Forelimb muscle (tissue), 1 donor: ENCODE results near the gene GLT8D2. TPM values are rescaled to one million over a fixed set of nuclear protein-coding genes. Genes with fewer than 3 reads are reported as not detected.

Experiments
- DNase-seq: peaks from one replicate; pipeline ENCODE4 v3.0.0-alpha.2; 2013; ENCODE audit warnings: low read depth
- polyA plus RNA-seq: library from polyadenylated mRNA; unstranded; fragments of 120-200 nt; gene quantifications from one replicate; pipeline ENCODE4 v1.2.1, GENCODE V29; 2013; ENCODE audit not compliant: insufficient read length

Gene GLT8D2, protein sequence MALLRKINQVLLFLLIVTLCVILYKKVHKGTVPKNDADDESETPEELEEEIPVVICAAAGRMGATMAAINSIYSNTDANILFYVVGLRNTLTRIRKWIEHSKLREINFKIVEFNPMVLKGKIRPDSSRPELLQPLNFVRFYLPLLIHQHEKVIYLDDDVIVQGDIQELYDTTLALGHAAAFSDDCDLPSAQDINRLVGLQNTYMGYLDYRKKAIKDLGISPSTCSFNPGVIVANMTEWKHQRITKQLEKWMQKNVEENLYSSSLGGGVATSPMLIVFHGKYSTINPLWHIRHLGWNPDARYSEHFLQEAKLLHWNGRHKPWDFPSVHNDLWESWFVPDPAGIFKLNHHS
- polyA plus RNA-seq: 51.9 TPM

DNA sequence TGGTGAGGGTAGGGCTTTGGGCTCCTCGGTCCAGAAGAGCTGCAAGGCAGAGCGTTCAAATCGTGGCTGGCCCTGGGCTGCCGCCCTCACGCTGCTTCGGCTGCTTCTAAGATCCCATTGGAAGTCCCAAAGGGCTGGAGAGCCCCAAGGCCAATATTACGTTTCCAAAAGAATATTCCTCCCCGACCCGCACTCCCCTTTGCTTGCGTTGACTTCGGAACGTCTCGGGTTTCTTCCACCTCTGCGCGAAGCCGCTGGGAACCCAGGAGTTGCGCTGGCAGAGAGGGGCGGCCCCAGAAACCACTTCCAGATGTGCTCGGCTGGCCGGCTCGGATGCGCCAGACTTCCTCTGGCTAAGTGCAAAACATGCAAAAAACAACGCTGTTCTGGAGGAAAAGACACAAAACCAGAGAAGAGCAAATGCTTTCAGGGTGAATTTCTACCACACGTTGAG, at the start of gene GLT8D2:
Gene GLT8D2, minus strand, starts transcription at position 285 of the 454 bp plus-strand sequence. CDS start 30,539 bp downstream, outside the sequence.
- DNase-seq: no peak

DNA sequence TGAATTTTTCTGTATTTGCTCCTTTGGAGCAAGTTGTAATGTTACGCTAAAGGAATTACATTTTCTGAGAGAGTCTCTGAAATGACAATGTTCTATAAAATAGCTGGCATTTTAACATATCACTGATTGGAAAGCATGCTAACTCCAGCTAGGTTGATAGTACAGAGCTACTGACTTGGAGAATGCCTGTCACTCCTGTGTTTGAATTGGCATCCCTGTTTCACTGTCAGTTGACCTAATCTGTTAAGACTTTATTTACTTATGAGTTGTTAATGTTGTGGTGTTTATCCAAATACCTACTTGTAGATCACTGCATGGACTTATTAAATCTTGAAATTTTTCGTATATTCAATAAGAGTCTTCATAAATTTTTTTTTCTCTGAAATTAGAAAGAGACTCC, 48.0 kb upstream of the GLT8D2 start:
- no peak for DNase-seq

DNA sequence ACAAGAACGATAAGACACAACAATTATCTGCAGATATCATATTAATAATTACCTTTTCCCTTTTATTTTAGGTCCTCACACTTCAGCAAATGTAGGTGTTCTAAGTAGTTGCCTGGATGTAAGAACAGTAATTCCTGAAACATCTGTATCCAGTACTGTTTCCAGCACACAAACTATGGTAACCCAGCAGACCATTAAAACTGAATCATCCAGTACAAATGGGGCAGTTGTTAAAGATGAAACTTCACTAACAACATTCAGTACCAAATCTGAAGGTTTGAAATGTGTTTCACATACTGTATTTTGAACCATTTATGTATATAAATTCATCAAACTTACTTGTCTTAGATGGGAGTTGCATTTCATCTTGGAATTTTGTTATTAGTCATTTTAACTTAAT, 45.3 kb upstream of the GLT8D2 start:
- DNase-seq: no peak

DNA sequence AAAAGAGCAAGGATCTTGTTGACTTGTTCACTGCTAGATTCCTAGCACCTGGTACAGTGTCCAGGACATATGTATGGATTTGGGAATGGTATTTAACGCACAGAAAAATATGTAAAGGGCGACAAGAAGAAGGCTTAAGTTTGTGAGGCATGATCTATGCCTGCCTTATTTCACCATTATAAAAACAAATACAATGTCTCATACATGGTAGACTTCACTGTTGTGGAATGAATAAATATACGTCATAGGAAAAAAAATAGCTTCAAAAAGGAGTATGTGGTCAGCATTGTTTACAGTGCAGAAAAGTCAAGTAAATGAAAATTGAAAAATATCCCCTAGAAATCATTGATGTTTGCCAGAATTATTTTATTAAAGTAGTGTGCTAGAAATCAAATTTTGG, 44.3 kb upstream of the GLT8D2 start:
- no peak for DNase-seq

DNA sequence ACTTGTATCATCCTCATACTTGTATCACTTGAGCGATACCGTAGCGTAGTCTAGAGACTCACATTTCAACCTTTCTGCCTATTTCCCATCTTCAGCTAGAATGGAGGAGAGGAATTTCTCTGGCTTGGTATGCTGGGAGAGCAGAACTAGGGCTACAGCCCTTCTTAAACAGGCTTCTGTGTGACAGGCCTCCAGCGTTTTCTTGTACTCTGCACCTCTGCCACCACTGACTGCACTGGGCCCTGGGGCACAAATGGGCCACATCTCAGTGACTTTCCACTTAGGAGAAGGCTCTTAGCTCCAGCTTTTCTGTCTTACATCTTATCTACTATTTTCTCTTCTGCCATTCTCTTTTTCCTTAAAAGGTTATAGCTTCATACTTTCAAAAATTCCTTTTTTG, 41.1 kb upstream of the GLT8D2 start:
- no peak for DNase-seq

DNA sequence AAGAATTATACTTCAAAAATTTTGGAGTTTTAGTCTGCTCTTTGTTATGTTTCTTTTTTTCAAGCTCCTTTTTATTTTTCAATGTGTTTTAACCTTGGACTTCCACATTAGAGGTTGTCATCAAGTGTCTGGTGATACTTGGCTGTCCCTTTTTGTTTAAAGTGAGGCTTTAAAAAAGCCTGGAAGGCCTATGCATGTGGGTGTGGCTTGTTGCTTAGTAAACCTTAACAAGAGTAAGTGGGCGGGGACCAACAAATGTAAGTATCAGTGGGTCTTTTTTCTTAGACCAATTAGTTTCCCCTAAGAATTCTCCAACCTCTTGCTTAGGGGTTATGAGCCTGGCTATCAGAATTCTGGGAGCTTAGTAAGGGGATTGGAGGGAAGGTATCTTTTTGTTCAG, 40.7 kb upstream of the GLT8D2 start:
- no peak for DNase-seq

DNA sequence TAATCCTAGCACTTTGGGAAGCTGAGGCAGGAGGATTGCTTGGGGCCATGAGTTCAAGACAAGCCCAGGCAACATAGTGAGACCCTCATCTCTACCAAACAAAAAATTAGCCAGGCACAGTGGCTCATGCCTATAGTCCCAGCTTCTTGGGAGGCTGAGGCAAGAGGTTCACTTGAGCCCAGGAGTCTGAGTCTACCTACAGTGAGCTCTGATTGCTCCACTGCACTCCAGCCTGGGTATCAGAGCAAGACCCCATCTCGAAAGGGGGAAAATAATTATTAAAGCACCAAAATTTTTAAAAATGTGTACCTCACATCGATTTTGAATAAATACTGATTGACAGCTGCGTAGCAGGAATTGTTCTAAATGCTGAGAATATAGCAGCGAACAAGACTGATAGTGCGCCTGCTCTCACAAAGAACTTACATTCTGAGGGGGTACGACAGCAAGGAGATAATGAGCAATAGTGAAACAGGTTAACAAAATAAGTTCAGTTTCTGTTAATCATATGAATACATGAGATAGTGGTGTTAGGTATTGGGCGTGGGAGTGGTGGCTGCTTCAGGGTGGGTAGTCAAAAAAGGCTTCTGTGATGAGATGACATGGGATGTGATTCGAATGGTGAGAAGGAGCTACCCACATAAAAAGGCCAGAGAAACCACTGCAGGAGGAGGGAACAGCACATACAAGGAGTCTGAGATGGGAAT, 33.9 kb upstream of the GLT8D2 start:
- no peak for DNase-seq

DNA sequence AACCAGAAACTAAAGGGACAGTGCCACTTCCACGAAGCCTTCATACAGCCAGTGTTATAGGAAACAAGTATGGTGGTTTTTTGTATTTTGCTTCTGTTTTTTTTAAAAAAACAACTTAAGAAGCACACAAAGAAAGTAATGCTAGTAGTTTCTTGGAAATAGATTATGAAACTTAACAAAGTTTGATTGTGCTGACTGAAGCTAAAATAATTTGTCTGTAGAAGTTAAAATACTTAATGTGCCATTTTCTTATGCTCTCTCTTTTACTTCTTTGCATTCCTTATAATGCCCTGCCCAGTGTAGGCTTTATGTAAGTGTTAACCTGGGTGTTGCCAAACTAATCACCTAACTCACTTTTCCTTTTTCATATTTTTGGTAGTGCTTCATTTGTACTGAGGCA, 30.8 kb upstream of the GLT8D2 start:
- no peak for DNase-seq

DNA sequence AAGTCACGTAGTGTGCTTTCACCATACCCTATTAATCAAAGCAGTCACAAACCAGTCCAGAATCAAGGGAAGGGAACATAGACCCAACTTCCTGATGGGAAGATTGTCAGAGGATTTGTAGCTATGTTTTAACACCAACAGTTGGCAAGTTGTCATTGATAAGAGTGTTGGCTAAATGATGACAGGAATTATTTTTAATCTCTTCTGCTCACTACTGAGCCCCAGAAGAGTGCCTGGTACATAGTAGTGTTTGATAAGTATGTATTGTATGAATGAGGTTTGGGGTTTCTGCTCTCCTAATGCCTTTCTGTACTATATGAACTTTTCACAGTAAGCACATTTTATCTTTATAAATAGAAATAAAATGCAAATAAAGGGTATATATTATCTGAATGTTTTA, 29.0 kb upstream of the GLT8D2 start:
- DNase-seq: no peak

DNA sequence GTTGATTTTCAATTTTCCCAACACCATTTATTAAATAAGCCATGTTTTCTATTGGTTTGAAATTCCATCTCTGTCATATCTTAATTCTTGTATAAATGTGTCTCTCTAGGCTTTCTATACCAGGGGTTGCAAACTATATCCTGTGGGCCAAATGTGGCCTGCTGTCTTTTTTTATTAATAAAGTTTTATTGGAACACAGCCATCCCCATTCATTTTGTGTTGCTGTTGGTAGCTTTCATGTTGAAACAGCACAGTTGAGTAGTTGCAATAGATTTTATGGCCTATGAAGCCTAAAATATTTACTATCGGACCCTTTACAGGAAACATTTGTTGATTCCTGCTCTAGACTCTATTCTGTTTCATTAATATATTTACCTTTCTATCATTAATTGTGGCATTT, 23.7 kb upstream of the GLT8D2 start:
- no peak for DNase-seq

DNA sequence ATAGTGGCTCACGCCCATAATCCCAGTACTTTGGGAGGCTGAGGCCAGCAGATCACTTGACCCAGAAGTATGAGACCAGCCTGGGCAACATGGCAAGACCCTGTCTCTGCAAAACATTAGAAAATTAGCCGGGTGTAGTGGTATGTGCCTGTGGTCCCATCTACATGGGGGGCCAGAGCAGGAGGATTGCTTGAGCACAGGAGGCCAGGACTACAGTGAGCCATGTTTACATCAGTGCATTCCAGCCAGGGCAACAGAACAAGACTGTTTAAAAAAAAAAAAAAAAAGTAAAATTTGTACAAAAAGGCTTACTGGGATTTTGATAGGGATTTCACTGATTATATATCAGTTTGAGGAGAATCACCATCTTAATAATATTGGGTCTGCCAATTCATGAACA, 22.1 kb upstream of the GLT8D2 start:
- no peak for DNase-seq

DNA sequence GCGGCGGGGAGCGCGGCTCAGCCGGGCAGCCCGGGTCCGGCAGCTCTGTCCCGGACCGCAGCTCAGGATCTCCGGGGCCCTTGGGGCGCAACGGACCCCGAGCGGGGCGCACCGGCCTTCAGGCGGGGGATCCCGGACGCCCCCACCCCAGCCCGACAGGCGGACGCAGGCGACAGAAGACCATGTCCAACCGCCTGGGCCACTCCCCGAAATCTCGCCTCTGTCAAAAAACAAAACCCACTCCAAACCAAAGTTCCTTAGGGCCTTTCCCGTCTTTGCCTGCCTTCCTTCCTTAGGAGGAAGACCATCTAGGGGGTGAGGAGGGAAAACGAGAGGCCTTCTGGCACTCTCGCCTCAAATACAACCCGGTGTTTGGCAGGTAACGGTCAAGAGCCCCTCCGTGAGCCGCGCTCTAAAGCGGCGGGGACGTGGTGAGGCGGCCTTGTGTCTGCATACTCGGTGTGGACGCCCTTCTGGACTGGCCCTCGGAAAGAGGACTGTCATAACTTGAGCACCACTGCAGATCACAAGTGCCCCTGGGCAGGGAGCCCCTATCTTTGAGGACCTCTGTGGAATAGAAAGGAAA, 14.9 kb upstream of the GLT8D2 start:
- DNase-seq: no peak

DNA sequence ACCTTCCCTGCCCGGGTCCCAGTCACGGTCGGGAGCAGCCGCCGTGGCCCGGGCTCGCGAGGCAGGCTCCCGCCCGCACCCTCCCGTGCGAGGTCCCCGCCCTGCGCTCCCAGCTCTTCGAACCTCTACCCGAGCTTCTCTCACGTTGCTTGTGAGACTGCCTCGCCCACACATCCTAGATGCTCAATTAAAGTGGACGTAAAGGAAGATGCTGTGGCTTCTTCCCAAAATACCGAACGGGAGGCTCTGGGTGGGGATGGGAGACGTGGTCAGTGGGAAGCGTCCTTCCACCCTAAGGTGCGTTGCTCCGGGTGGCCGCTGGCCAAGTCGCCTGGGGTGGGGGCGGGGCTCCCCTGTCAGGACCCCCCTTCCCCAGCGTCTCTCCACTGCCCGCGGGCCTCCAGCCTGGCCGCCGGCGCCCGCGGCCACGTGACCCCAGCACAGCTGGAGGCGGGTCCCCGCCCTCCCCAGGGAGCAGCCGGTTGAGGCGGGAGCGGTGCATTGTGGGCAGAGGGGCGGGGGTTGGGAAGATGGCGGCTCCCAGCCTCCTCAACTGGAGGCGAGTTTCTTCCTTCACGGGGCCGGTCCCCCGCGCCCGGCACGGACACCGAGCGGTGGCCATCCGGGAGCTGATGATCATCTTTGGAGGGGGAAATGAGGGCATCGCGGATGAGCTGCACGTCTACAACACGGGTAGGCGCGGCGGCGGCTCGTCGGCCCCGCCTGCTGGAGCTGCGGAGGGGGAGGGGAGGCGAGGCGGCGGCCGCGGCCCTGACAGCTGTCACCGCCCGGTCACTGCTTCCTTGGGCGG, 14.2 kb upstream of the GLT8D2 start, which contains the start of gene HCFC2:
Gene HCFC2, plus strand, starts transcription at position 501 of the 811 bp plus-strand sequence. Its CDS starts 30 bp downstream, at position 531.
- DNase-seq: peak; percentile 77

DNA sequence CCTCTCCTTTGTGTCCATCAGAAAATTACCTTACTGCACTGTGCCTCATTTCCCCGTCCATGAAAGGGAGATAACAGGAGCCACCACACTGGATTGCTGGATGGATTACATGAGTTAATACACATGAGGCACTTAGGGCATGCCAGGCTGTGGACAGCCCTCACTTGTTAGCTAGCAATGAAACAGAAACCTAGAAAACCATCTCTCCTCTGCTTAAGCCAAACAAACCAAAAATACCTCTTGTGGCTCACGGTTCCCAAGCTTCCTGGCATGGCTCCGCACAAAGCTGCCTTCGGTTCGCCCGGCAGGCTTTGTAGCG, 13.7 kb upstream of the GLT8D2 start:
- no peak for DNase-seq

DNA sequence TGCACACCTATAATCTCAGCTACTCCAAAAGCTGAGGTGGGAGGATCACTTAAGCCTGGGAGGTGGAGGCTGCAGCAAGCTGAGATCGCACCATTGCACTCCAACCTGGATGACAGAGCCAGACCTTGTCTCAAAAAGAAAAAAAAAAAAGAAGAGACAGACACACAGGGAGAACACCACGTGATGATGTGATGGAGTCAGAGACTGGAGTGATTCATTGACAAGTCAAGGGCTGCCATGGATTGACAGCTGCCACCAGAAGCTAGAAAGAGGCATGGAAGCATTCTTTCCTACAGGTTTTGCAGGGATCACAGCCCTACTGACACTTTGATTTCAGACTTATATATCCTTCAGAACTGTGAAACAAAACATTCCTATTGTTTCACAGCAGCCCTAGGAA, 10.8 kb upstream of the GLT8D2 start:
- no peak for DNase-seq

DNA sequence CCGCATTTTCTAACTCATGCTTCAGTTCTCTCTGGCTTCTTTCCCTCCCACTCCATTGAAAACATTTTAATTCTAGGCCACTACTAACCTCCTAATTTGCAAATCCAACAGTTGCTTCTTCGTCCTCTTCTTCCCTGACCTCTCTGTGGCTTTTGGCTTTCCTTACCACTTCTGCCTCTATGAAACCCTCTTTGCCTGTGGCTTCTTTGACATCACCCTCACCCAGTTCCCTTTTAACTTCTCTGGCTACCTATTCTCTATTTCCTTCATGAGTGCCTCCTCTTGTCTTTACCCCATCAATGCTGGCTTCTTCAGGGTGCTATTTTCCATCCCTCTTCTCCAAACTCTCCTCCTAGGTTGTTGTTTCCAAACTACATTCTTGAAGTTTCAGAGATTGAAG, 10.0 kb upstream of the GLT8D2 start:
- DNase-seq: no peak

DNA sequence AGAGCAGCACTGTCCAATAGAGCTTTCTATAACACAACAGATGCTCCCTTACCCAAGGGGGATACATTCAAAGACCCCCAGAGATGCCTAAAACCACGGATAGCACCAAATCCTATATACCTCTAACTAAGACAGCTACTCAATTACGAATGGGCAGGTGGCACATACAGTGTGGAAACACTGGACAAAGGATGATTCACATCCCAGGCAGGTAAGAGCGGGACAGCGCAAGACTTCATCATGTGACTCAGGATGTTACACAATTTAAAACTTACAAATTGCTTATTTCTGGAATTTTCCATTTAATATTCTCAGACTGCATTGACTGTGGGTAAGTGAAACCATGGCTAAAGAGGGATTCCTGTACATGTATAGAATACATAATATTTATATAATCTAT, 8.8 kb upstream of the GLT8D2 start:
- DNase-seq: no peak

DNA sequence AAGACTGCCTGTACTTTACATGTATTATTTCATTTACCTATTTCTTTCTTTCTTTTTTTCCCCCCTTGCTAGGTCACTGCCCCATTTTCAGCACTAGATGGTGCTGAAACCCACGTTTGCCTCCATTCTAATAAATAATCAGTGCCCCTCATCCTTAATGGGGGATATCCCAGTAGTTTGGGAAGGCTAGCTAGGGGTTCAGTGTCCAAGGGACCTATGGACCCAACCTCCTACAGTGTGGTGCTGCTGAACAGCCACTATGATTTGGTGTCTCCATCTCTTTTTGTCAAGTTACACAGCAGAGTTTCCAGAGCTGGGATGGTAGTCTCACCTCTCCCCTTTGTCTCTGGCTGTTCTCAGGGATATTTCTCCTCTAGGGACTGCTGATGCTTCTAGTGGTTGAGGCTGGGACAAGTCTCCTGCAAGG, 7.8 kb upstream of the GLT8D2 start:
- DNase-seq: no peak

DNA sequence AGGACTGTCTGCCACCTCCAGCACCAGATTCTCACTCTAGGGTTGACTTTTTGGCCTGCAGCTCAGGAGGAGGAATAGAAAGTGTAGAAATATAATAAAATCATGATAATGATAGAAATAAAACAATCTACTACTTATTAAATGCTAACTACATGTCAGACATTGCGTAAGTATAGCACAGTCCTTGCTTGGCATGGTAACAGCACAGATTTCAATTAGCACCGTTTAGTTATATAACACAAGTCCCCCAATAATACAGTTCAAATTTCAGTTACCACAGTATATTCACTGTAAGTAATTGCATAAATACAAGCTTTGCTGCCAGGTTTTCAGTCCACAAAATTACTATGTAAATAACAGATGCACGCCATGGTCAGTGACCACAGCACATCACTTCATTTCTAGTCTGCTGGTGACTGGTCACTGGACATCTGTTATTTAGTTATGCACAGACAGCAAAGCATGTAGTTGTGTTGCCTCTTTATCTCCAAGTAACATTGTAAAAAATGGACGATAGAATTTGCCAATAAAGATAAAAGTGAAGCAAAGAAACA, 6.5 kb upstream of the GLT8D2 start:
- DNase-seq: no peak

DNA sequence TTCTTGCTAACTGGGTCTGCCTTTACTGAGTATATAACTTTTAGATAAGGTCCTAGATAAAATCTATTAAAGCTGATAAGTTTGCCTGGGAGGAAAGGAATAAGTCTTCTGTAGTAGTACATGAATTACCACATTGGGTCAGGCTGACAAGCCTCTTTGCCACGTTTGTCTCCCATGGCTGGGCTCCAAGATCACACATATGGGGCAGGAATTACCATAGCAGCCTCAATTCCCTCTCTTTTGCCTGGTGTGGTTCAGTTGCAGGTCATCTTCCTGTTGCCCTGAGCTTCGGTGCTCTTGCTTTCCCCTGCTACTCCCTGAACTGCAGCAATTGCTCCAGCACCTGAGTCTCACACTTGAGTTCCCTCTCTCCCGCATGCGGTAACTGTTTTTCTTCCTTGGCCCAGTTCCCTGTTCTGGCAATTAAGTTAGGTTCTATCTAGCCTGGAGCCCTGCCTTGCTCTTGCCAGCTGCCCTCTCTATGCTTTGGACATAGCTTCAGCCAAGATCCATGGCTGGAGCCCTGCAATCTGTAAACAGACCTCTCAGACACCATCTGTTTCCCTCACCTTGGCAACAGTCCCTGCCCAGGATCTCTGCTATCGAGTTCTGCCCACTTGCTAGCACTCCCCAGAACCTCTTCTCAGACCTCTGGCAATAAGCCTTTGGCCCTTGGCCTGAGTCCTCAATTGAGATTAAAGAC, 5.8 kb upstream of the GLT8D2 start:
- DNase-seq: no peak

DNA sequence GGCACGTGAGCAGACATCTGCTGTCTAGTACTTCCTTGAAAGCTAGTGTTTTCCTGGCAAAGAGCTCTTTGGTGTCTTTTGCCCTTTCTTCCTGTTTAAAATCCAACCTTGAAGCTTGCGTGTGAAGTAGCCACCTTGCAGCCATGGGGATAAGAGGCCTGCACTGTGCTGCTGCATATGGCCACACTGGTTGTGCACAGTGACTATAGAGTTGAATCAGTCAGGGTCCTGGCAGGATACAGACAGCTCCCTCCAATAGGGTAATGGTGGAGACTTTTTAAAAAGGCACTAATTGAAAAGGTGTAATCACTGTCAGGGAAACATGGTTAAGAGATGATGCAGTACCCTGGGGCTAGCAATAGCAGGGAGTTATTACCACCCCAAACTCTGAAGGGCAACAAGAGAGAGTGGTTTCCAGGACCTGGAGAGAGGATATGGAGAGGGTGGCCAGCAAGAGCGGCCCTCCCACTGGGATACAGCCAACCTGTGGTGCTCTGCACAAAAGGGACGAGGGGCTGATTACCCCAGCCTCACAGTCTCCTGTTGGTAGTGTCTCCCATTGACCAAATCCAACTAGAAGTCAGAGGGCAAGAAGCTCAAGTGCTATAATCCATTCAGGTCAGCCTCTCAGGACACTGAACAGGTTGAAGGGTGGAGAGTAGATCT, 4.8 kb upstream of the GLT8D2 start:
- DNase-seq: no peak
